IPS-18c (cell line): ENCODE data around the gene CRK.
"Not testable (repeated sequence)": the region's sequence is repeated elsewhere in the genome, so short reads cannot be mapped to it uniquely, and the experiment has no call there.

Experiments
- H3K4me3 ChIP-seq: 2 replicates; pipeline ENCODE4 v1.7.0; 2013; ENCODE audit warnings: low read depth, mild to moderate bottlenecking, low read length, moderate library complexity; ENCODE audit not compliant: insufficient read depth
- H3K9me3 ChIP-seq: one replicate; pipeline ENCODE4 v1.6.1; 2013; ENCODE audit warnings: mild to moderate bottlenecking, low read length, moderate library complexity; ENCODE audit not compliant: control insufficient read depth, insufficient read depth

CRK gene

DNA sequence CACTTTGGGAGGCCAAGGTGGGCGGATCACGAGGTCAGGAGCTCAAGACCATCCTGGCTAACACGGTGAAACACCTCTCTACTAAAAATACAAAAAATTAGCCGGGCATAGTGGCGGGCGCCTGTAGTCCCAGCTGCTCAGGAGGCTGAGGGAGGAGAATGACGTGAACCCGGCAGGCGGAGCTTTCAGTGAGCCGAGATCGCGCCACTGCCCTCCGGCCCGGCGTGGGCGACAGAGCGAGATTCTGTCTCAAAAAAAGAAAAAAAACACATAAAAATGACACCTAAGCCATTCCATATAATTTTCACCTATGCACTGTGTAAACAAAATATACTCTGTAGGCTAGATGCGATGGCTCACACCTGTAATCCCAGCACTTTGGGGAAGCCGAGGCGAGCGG, 5.8 kb downstream of the CRK start:
- not testable (repeated sequence) for H3K9me3 ChIP-seq, H3K4me3 ChIP-seq

DNA sequence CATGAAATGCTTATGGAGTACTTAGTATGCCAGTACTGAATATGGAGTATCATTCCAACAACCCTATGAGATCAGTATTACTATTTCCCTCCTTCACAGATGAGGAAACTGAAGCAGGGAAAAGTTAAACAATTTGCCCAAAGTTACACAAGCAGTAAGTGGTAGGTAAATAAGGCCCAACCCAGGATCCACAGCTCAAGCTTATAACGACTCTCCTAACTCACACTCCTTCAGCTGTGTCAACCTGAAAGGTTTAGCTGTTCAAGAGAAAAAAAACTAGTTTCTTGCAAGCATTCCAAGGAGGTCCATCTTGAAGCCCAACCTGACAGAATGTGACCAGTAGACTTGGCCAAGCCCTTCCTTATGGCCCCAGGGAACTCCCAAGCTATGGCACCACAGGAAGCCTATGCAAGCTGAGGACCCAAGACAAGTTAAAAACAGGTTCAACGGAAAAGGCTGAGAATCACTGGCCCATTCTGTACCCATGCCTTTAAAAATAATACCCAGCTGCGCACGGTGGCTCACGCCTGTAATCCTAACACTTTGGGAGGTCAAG, 6.5 kb downstream of the CRK start:
- Histone ChIP-seq H3K9me3 (no peaks in the 10 kb centered on the region), H3K4me3 (no peak overlapping the region)

GRCh38 chr17:1447052-1447451, 9.0 kb downstream of the CRK start:
- Histone ChIP-seq H3K4me3 (no peak overlapping the region), H3K9me3 (no peaks in the 10 kb centered on the region)

DNA sequence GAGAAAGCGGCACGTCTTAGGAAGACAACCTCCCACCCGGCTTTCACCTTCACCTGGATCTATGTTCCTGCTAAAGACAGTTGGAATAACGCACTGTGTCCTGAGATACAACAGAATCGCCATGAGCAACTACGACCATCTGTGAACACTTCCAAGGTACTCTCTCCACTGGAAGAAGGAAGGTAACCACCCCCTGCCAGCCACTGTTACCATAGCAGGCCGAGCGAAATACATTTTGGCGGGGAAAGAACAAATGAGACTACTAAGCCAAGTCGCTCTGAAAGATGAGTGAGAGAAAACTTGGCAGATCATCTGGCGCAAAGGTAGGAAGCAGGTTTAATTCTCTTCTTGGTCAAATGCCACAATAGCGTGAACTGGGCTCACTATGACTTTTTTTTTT, 9.8 kb downstream of the CRK start:
- H3K4me3 ChIP-seq: no peak overlapping the region
- H3K9me3 ChIP-seq: no peaks in the 10 kb centered on the region

DNA sequence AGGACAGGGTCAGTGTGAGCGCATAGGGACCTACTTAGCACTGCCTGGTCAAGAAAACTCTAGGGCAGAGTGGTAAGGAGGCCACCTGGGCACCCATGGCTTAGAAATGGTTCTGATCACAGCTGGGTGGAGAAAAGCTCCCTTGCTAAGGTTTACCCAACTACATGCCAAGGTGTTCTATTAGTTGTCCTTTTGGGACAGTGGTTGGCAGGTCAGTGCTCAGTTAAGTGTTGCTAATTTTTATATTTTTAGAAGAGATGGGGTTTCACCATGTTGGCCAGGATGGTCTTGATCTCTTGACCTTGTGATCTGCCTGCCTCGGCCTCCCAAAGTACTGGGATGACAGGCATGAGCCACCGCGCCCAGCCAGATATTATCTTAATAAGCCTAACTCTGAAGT, 10.3 kb downstream of the CRK start:
- H3K4me3 ChIP-seq, H3K9me3 ChIP-seq: not testable (repeated sequence)

DNA sequence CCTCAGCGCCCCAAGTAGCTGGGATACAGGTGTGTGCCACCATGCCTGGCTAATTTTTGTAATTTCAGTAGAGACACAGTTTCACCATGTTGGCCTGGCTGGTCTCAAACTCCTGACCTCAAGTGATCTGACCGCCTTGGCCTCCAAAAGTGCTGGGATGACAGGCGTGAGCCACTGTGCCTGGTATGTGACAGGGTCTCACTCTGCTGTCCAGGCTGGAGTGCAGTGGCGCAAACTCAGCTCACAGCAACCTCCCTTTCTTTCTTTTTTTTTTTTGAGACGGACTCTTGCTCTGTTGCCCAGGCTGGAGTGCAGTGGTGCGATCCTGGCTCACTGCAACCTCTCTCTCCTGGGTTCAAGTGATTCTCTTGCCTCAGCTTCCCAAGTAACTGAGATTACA, 13.3 kb downstream of the CRK start:
- H3K4me3 ChIP-seq, H3K9me3 ChIP-seq: not testable (repeated sequence)

DNA sequence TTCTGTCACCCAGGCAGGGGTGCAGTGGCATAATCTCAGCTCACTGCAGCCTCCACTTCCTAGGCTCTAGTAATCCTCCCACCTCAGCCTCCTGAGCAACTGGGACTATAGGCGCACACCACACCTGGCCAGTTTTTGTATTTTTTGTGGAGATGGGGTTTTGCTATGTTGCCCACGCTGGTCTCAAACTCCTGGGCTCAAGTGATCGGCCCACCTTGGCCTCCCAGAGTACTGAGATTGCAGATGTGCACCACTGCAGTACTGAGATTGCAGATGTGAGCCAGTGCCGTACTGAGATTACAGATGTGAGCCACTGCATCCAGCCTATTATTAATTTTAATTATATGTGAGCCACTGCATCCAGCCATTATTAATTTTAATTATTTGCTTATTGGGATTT, 13.8 kb downstream of the CRK start:
- H3K9me3 ChIP-seq: no peaks in the 10 kb centered on the region
- H3K4me3 ChIP-seq: no peak overlapping the region

DNA sequence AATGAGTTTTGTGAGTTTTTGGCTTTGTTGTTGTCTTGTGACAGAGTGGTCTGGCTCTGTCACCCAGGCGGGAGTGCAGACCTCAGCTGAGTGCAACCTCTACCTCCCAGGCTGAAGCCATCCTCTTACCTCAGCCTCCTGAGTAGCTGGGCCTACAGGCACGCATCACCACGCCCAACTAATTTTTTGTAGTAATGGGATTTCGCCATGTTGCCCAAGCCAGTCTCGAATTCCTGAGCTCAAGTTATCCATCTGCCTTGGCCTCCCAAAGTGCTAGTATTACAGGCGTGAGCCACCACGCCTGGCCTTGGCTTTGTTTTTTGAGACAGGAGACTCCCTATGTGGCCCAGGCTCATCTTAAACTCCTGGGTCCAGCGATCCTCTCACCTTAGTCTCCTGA, 15.1 kb downstream of the CRK start:
- no peaks in the 10 kb centered on the region for H3K9me3 ChIP-seq
- H3K4me3 ChIP-seq: no peak overlapping the region

- no peaks in the 10 kb centered on the region for H3K9me3 ChIP-seq
- H3K4me3 ChIP-seq: no peak overlapping the region
Observed at GRCh38 chr17:1438593-1439083, 17.4 kb downstream of the CRK start.

DNA sequence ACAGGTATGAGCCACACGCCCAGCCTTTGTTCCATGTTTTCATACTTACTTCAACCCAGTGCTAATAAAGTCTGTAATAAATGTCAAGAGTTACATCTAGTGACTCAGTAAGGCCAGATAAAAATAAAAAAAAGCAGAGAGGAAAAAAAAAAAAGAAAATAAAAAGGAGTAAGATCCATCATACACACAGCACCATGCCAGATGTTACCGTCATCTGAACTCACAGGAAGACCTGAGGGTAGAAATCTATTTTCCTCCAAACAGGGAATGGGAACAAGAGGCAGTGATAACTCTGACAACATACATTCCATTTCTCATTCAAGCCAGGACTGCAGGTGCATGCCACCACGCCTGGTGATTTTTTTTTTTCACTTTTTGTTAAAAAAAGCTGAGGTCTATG, 20.7 kb downstream of the CRK start:
- H3K4me3 ChIP-seq: no peak overlapping the region
- H3K9me3 ChIP-seq: no peaks in the 10 kb centered on the region

- Histone ChIP-seq H3K4me3 (no peak overlapping the region), H3K9me3 (no peaks in the 10 kb centered on the region)
Observed at GRCh38 chr17:1434150-1434549, 21.9 kb downstream of the CRK start.

DNA sequence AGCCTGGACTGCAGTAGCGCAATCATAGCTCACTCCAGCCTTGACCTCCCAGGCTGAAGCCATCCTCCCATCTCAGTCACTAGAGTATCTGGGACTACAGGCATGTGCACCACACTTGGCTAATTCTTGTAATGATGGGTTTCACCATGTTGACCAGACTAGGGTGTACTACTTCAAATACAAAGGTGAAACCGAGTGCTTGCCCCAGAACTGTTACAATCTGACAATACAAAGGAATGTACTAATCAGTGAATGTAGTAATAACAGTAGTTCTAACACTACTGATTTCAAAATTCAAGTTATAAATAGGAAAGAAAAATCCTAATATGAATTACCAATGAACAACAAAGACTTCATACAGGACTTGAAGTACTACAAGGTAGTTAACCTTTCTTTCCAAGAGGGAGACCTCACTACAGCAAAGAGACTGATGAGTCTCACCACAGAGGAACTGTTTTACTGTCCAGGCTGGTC, 24.4 kb downstream of the CRK start:
- Histone ChIP-seq H3K4me3 (no peak overlapping the region), H3K9me3 (no peaks in the 10 kb centered on the region)

DNA sequence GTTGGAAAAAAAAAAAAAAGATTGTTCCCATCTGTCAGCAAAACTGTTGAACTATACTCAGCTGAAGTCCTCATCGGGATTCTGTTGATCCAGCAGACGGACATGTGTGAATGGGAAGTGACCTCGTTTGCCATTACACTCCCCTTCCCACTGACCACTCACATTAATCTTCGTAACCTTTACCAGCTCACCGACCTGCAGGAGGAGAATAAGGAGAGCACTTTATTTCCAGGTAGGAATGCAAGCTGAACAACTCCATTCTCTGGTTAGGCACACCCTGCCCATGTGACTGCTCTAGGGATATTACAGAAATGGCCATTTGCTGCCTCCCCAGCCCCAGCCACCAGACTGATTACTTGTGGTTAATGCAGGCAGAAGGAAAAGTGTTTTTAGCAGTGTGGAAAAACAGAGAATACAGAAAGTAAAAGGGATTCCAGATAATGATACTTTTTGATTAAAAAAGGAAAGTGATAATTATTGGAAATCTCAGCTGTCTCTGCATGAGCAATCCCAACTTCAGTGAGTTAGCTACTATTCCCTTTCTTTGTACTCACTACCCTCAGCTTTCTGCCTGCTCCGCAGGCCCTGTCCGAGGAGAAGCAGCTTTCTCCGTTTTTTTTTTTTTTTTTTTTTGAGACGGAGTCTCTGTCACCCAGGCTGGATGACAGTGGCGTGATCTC, 32.4 kb downstream of the CRK start:
- no peak overlapping the region for H3K4me3 ChIP-seq

DNA sequence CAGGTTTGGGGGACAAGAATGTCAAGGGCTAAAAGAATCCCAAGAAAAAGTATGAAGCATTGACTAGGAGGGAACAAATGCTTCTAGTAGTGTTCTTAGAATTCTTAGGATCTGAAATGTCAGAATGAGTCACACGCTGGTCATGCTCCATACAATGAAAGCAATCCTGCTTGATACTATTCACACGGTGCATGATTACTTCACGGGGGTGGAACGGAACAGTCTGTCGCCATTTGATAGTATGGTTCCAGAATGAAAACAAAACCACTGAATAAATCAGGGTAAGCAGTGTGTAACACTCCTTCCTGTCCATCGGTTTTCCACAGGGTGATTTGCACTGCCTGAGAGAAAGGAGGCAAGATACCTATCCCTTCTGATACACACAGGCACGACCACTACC, 33.1 kb downstream of the CRK start:
- Histone ChIP-seq H3K9me3 (no peaks in the 10 kb centered on the region), H3K4me3 (no peak overlapping the region)

More for the DNA sequence above, 32.4 kb downstream of the CRK start:
- no peaks in the 10 kb centered on the region for H3K9me3 ChIP-seq

GRCh38 chr17:1421470-1421869, 34.6 kb downstream of the CRK start:
- Histone ChIP-seq H3K4me3 (no peak overlapping the region), H3K9me3 (no peaks in the 10 kb centered on the region)

DNA sequence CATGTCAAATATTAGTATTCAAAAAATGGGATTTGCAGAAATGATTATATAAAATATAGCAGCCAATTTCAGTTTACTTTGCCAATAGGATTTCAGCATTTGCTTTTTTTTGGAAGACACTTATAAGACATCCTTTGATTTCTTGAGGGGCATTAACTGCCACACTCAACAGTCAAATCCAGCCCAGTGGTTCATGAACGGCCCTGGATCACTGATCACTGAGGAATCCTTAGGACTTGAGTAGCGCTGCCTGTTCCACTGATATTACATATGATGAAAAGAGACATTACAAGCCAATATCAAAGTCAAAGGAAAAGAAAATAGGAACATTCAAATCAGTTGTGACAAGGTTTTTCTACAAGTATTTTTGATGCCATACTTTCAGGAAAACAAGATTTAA, 35.1 kb downstream of the CRK start:
- H3K9me3 ChIP-seq: no peaks in the 10 kb centered on the region
- no peak overlapping the region for H3K4me3 ChIP-seq

- Histone ChIP-seq H3K9me3 (no peaks in the 10 kb centered on the region), H3K4me3 (no peak overlapping the region)
Observed at GRCh38 chr17:1420163-1420562, 35.9 kb downstream of the CRK start.

DNA sequence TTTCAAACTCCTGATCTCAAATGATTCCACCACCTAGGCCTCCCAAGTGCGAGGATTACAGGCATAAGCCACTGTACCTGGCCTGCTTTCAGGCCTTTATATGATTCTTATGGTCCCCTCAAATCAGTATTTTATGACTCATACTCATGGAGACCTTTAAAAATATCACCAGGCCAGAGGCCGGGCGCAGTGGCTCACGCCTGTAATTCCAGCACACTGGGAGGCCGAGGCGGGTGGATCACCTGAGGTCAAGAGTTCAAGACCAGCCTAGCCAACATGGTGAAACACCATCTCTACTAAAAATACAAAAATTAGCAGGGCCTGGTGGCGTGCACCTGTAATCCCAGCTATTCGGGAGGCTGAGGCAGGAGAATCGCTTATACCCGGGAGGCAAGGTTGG, 37.6 kb downstream of the CRK start:
- H3K9me3 ChIP-seq, H3K4me3 ChIP-seq: not testable (repeated sequence)

DNA sequence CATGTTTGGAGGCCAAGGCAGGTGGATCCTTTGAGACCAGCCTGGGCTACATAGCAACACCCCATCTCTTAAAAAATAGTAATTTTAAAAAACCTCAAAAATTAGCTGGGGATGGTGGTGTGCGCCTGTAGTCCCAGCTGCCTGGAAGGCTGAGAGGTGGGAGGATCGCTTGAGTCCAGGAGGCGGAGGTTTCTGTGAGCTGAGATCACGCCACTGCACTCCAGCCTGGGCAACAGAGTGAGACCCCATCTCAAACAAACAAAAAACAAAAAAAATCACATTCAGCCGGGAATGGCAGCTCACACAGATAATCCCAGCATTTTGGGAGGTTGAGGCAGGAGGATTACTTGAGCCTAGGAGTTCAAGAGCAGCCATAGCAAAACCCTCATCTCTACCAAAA, 39.6 kb downstream of the CRK start:
- H3K9me3 ChIP-seq: no peaks in the 10 kb centered on the region
- H3K4me3 ChIP-seq: no peak overlapping the region
